Ascending aorta (tissue), 2 donors: ENCODE measurements around the gene FBXO24. TPM values are rescaled to one million over a fixed set of nuclear protein-coding genes. Genes with fewer than 3 reads are reported as not detected.

Experiments used
- DNase-seq, 2 donors: peaks; one replicate each; pipeline ENCODE4 v3.0.0-alpha.2; 2019; ENCODE audit warnings: low spot score in 2 of 2
- H3K27ac ChIP-seq, 2 donors: fragments of 200-600 bp; sonication (generic); one replicate each; pipeline ENCODE4 v1.5.1; 2016 to 2017; ENCODE audit warnings: mild to moderate bottlenecking in 1 of 2
- H3K27me3 ChIP-seq: fragments of 200-600 bp; sonication (generic); one replicate; pipeline ENCODE4 v1.5.1; 2017
- H3K36me3 ChIP-seq, 2 donors: fragments of 200-600 bp; sonication (generic); one replicate each; pipeline ENCODE4 v1.5.1; 2016
- H3K4me1 ChIP-seq, 2 donors: fragments of 200-600 bp; sonication (generic); one replicate each; pipeline ENCODE4 v1.5.1; 2016 to 2017; ENCODE audit warnings: mild to moderate bottlenecking in 1 of 2
- H3K4me3 ChIP-seq, 2 donors: fragments of 200-600 bp; sonication (generic); one replicate each; pipeline ENCODE4 v1.5.1; 2016 to 2017; ENCODE audit warnings: mild to moderate bottlenecking in 1 of 2
- H3K9me3 ChIP-seq, 2 donors: fragments of 200-600 bp; sonication (generic); one replicate each; pipeline ENCODE4 v1.5.1; 2016
- intact Hi-C: fragments of 100-400 bp; cut with DNase I; formaldehyde crosslinking; loops from one replicate; pipeline ENCODE4 v1.15.1; 2023
- total RNA-seq: library from RNA; depleted of rRNA; stranded (reverse); fragments of >200 nt; gene quantifications from one replicate; pipeline ENCODE4 v1.1.0, GENCODE V29; 2016
- TF ChIP-seq, protein P1 (sequence below), 3 experiments: fragments of 200-600 bp in 2 of 3; fragments of 450-650 bp in 1 of 3; sonication (generic) in 2 of 3; IDR thresholded peaks; one replicate each; pipeline ENCODE4 v1.5.1; 2016 to 2019; ENCODE audit warnings: antibody characterized with exemption in 3 of 3, mild to moderate bottlenecking in 1 of 3, moderate library complexity in 1 of 3

Gene FBXO24
- total RNA-seq, 1 donor from 2014 or later, result not detected

DNA sequence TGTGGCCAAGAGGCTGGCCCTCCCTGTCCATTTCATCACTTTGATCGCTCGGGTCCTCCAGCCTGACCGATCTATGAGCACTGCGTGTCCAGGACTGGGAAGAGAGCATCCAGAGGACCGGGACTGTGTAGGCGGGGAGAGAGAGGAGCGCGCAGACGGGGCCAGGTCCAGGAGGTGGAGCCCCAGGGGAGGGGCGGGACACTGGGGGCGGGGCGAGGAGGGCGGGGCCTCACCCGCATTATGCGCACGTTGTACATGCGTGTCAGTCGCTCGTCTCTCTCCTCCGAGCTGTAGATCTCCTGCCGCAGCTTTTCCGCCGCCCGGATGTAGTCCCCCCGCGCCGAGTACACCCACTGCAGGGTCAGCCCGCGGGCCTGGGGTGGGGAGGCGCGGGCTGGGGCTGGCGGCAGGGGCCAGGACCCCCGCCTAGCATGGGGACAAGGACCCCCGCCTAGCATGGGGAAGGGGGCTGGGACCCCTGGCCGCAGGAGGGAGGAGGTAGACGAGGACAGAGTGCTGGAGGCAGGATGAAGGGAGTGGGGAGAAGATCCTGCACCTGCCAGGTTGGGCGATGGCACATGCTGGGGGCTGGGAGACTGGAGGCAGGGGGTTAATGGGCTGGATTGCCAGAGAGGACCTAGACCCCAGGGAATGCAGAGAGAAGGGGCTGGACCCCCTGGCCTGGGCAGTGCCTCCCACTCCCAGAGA is 40.6 kb downstream of the FBXO24 start:
- Histone ChIP-seq H3K27me3 (no peaks in the 10 kb centered on the region), H3K4me1 (peaks cover 3% of the 10 kb centered on the region in 2 donors), H3K9me3 (no peaks in the 10 kb centered on the region), H3K27ac (no peak overlapping the region), H3K36me3 (no peaks in the 10 kb centered on the region), H3K4me3 (peak overlapping the region; percentile 55 to 58)
- intact Hi-C loops, result no loop called here
- TF ChIP-seq, protein P1, sequence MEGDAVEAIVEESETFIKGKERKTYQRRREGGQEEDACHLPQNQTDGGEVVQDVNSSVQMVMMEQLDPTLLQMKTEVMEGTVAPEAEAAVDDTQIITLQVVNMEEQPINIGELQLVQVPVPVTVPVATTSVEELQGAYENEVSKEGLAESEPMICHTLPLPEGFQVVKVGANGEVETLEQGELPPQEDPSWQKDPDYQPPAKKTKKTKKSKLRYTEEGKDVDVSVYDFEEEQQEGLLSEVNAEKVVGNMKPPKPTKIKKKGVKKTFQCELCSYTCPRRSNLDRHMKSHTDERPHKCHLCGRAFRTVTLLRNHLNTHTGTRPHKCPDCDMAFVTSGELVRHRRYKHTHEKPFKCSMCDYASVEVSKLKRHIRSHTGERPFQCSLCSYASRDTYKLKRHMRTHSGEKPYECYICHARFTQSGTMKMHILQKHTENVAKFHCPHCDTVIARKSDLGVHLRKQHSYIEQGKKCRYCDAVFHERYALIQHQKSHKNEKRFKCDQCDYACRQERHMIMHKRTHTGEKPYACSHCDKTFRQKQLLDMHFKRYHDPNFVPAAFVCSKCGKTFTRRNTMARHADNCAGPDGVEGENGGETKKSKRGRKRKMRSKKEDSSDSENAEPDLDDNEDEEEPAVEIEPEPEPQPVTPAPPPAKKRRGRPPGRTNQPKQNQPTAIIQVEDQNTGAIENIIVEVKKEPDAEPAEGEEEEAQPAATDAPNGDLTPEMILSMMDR (IDR thresholded peaks at IDR 0.05), result no peak
- DNase-seq, result peak in 1 of 2 donors; percentile 86

DNA sequence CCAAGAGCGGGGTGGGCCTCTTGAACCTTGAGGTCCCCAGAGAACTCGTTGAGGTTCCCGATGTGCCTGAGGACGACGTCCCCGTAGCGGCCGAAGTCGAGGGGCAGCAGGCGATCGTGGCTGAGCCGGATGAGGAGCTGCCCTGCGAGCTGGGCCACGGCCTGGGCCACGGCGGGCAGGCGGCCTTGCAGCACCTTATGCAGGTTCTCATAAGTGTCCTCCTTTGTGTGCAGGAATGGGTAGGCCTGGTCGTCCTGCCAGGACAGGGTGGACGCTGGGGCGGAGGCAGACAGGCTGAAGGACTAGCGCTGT is 41.1 kb downstream of the FBXO24 start:
- Histone ChIP-seq H3K9me3 (no peaks in the 10 kb centered on the region), H3K4me1 (peaks cover 3% of the 10 kb centered on the region in 2 donors), H3K27ac (no peak overlapping the region), H3K36me3 (no peaks in the 10 kb centered on the region), H3K4me3 (peak overlapping the region in 1 of 2 donors; percentile 58), H3K27me3 (no peaks in the 10 kb centered on the region)
- TF ChIP-seq, protein P1 (IDR thresholded peaks at IDR 0.05), result no peak
- intact Hi-C loops, result no loop called here
- DNase-seq, result no peak

DNA sequence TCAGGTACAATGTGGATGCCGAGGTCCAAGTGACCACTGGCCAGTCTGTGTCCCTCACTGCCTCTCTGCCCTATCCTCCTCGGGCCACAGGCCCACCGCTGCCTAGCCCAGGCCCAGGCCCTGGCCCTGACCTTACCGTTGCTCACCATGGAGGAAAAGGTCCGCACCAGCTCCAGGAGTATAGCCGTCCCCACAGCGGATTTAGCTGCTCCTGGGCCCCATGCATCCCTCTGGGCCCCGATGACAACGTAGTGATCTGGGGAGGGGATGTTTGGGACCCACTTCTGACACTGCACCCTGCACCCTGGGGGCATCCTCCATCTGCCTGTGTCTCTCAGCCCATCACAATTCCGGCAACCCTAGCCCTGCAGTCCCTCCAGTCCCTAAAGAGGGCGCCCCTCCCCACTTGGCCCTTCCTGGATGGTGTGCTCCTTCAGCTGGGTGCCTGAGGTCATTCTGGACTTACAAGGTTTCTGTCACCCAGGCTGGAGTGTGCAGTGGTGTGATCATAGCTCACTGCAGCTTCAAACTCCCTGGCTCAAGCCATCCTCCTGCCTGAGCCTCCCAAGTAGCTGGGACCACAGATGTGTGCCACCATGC is 43.1 kb downstream of the FBXO24 start:
- H3K36me3 ChIP-seq, result no peaks in the 10 kb centered on the region
- no peak overlapping the region for H3K27ac ChIP-seq
- intact Hi-C loops, result no loop called here
- TF ChIP-seq, protein P1 (IDR thresholded peaks at IDR 0.05), result no peak
- peaks cover 5% of the 10 kb centered on the region for H3K27me3 ChIP-seq
- H3K4me1 ChIP-seq, result peaks cover 3 to 11% of the 10 kb centered on the region in 2 donors
- DNase-seq, result no peak
- no peaks in the 10 kb centered on the region for H3K9me3 ChIP-seq
- H3K4me3 ChIP-seq, result no peak overlapping the region

DNA sequence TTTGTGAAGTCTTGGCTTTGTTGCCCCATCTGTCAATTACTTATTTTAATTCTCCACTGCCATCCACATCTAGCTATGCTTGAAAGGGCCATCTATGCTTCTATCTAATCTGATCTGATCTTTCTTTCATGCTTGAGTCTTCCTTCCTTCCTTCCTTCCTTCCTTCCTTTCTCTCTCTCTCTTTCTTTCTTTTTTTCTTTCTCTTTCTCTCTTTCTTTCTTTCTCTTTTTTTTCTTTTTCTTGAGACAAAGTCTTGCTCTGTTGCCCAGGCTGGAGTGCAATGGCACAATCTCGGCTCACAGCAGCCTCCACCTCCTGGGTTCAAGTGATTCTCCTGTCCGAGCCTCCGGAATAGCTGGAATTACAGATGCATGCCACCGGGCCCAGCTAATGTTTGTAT is 43.9 kb downstream of the FBXO24 start:
- peaks cover 3 to 11% of the 10 kb centered on the region in 2 donors for H3K4me1 ChIP-seq
- no peaks in the 10 kb centered on the region for H3K9me3 ChIP-seq
- TF ChIP-seq, protein P1 (IDR thresholded peaks at IDR 0.05), result no peak
- H3K4me3 ChIP-seq, result no peak overlapping the region
- H3K27me3 ChIP-seq, result peaks cover 5% of the 10 kb centered on the region
- no peak for DNase-seq
- no peak overlapping the region for H3K27ac ChIP-seq
- intact Hi-C loops, result loop anchor here (5.0 kb wide), 1 partner anchor 62 kb away; the partner anchor contains the start of gene GIGYF1
- no peaks in the 10 kb centered on the region for H3K36me3 ChIP-seq

DNA sequence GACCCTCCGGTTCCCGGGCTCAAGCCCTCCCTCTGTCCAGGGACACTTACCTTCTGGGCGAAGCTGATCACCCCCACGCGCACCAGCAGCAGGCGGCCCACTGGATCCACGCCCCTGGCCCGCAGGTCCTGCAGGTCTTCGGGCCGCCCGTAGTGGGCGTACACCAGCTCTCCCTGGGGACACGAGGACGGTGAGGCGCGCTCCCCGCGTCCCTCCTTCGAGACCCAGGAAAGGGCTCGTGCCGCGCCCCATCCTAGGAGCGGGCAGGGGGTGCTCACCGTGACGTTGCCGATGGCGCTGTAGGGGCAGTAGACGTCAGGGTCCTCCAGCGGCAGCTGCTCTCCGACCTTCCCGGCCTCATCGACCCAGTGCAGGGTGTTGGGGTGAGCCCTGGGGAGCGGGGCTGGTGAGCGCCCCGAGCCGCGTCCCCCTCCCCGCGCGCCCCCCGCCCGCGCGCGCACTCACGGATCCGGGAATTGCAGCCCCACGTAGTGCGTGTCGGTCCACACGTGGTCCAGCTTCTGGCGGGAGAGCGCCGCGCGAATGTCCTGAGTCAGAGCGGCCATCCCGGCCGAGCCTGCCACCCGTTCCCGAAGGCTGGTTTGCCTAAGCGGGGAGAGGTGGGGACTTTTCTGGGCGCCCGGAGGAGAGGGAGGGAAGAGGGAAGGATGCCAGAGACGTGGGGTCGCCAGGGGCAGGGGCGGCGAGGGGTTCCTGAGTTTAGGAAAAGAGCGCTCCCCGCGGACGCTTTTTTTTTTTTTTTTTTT is 47.0 kb downstream of the FBXO24 start:
- Histone ChIP-seq H3K27me3 (peaks cover 5% of the 10 kb centered on the region), H3K36me3 (no peaks in the 10 kb centered on the region), H3K9me3 (no peaks in the 10 kb centered on the region), H3K4me3 (peak overlapping the region; percentile 61 to 62), H3K27ac (no peak overlapping the region), H3K4me1 (peaks cover 0 to 8% of the 10 kb centered on the region in 2 donors)
- intact Hi-C loops, result loop anchor here (5.0 kb wide), 1 partner anchor 59 kb away; the partner anchor contains the start of gene GIGYF1
- TF ChIP-seq, protein P1 (IDR thresholded peaks at IDR 0.05), result peak in 1 of 3 experiments; percentile 36
- DNase-seq, result no peak
